ENCODE data around the gene TLE1. TPM values are rescaled to one million over a fixed set of nuclear protein-coding genes. Genes with fewer than 3 reads are reported as not detected.

Gene TLE1
- total and polyA plus RNA-seq, 10 of the 15 experiments (the other 5 are each of a cell fraction or from before 2014, with no cell fraction given): 0.04 to 0.23 (median 0.10) TPM; not detected in 6

GRCh38 chr9:81669041-81669651 is 20.2 kb downstream of the TLE1 start:
- Histone ChIP-seq H3K9ac (ENCODE audit: control insufficient read depth, insufficient read depth, low read length) (no peak overlapping the region), H2AFZ (ENCODE audit: control insufficient read depth, low read depth, low read length) (no peak overlapping the region), H3K27ac (ENCODE audit: control insufficient read depth, insufficient read depth) (no peak overlapping the region), H3K4me2 (ENCODE audit: control insufficient read depth, insufficient read depth) (no peak overlapping the region), H3K36me3 (ENCODE audit: control insufficient read depth in 2 of 2, insufficient read depth in 2 of 2, low read length in 1 of 2) (no peaks in the 10 kb centered on the region), H3K4me1 (ENCODE audit: control insufficient read depth, insufficient read depth, low read length) (no peaks in the 10 kb centered on the region), H3K4me3 (no peak overlapping the region), H3K9me3 (replicated peaks; ENCODE audit: control insufficient read depth, insufficient read depth, low read length) (no peaks in the 10 kb centered on the region), H4K20me1 (ENCODE audit: control insufficient read depth, insufficient read depth) (no peaks in the 10 kb centered on the region), H3K27me3 (replicated peaks in 1 of 2; ENCODE audit: control insufficient read depth in 2 of 2, insufficient read depth in 2 of 2, low read length in 1 of 2) (no peaks in the 10 kb centered on the region), H3K79me2 (ENCODE audit: control insufficient read depth, insufficient read depth, low read length) (no peaks in the 10 kb centered on the region)
- intact Hi-C loops (cut with micrococcal nuclease; ENCODE audit: unreplicated experiment): no loop called here
- ChIA-PET RAD21 (ENCODE audit: unreplicated experiment) (no interaction called here), POLR2A (no interaction called here), CTCF (no interaction called here), SMC1A (ENCODE audit: uncharacterized antibody, unreplicated experiment) (no interaction called here)
- in situ Hi-C loops (cut with MboI): no loop called here
- no TSS peak for BruUV-seq (replicated peaks)
- DNase-seq (ENCODE audit: low read depth, low spot score) (no peak), ATAC-seq (no peak), FAIRE-seq (no peak)
- WGBS (ENCODE audit: insufficient coverage, insufficient replicate concordance, low lambda C conversion rate, missing lambda C conversion rate): 0% methylated on average over 5 of the region's 5 CpGs
- TF ChIP-seq HDAC2 (IDR thresholded peaks at IDR 0.05) (no peak), TBL1XR1 (IDR thresholded peaks at IDR 0.05; ENCODE audit: low read depth, low read length) (no peak), ZBTB11 (CRISPR knock-in tag; IDR thresholded peaks at IDR 0.05) (no peak), IRF5 (IDR thresholded peaks at IDR 0.05; ENCODE audit: borderline replicate concordance) (no peak), FOS (IDR thresholded peaks at IDR 0.05; ENCODE audit: borderline replicate concordance, extremely low read depth, insufficient read length) (no peak), MYB (IDR thresholded peaks at IDR 0.05; ENCODE audit: borderline replicate concordance, low read depth, low read length) (no peak), TAF1 (IDR thresholded peaks at IDR 0.05; ENCODE audit: borderline replicate concordance, low read depth, low read length) (no peak), SIX5 (IDR thresholded peaks at IDR 0.05; ENCODE audit: low read depth, low read length, severe bottlenecking) (no peak), FOXM1 (IDR thresholded peaks at IDR 0.05; ENCODE audit: low read depth, low read length) (no peak), ZNF622 (IDR thresholded peaks at IDR 0.05) (no peak), MAX (IDR thresholded peaks at IDR 0.05; ENCODE audit: low read depth, low read length) (no peak), GABPA (IDR thresholded peaks at IDR 0.05; ENCODE audit: low read depth) (no peak), NFYA (IDR thresholded peaks at IDR 0.05; ENCODE audit: borderline replicate concordance, low read depth, low read length) (no peak), CHD4 (IDR thresholded peaks at IDR 0.05) (no peak), NFIC (IDR thresholded peaks at IDR 0.05; ENCODE audit: low read depth, low read length) (no peak), REST (IDR thresholded peaks at IDR 0.05; ENCODE audit: low read depth, low read length) (no peak), MYC (IDR thresholded peaks at IDR 0.05; ENCODE audit: insufficient read depth, insufficient read length, insufficient replicate concordance, low read length, severe bottlenecking) (no peak)

Data from GM12878 (cell line).